ENCODE results near the gene CDK5R1.

The CDK5R1 gene

DNA sequence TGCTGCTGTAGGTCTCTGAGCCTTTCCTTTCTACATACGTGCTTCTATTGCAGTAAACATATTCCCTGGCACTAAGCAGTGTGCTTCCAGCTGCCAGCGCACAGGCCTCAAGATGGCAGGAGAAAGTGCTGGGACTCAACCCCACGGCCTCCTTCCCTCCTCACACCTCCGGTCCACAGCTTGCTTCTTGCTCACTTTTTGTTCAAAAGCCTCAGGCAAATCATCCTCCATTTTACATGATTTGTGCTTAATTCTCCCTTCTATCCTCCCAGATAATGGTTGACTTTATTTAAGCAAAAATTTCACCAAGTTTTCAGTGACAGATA is 5.4 kb downstream of the CDK5R1 start:
- Mint-ChIP-seq H3K9me3 (no peaks in the 10 kb centered on the region), H3K4me3 (no peak overlapping the region), H3K36me3 (ENCODE audit: low read depth) (no peaks in the 10 kb centered on the region), H3K4me1 (ENCODE audit: low read depth) (peaks cover 73% of the 10 kb centered on the region), H3K27me3 (peaks cover 19% of the 10 kb centered on the region), H3K27ac (no peak overlapping the region)
- intact Hi-C loops (cut with micrococcal nuclease), result no loop called here

DNA sequence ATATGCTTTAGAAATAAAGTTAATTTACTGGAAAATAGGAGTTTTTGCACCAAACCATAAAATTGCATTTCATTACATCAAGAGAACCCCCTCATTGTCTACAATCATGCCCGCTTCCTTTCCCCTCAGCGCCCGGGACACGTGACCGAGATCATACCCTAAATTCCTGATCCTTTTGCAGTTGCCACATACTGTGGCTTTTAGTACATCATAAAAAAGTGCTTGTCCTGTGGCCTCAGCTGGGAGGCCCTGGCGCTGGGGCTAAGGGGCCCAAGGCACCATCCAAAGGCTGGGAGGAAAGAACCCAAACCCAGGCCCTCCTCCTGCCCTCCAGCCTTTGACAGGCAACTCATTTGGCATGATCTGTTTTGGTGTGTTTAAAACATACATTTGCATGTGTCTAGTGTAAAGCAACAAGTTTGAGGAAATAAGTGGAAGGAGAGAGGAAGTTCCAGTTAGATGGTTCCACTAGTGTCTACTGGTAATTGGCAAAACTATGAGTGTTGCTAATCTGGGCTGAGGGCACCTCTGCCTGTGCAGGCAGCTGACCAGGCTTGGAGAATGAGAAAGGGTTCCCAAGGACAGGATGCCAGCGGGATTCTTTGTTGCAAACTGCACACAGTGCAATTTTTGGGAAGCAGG is 6.0 kb downstream of the CDK5R1 start:
- no peaks in the 10 kb centered on the region for H3K9me3 Mint-ChIP-seq
- peaks cover 15% of the 10 kb centered on the region for H3K27me3 Mint-ChIP-seq
- no peaks in the 10 kb centered on the region for H3K36me3 Mint-ChIP-seq (ENCODE audit: low read depth)
- H3K4me3 Mint-ChIP-seq, result peak overlapping the region; percentile 47
- peak overlapping the region; percentile 45 for H3K27ac Mint-ChIP-seq
- H3K4me1 Mint-ChIP-seq (ENCODE audit: low read depth), result peaks cover 69% of the 10 kb centered on the region
- intact Hi-C loops (cut with micrococcal nuclease), result no loop called here

DNA sequence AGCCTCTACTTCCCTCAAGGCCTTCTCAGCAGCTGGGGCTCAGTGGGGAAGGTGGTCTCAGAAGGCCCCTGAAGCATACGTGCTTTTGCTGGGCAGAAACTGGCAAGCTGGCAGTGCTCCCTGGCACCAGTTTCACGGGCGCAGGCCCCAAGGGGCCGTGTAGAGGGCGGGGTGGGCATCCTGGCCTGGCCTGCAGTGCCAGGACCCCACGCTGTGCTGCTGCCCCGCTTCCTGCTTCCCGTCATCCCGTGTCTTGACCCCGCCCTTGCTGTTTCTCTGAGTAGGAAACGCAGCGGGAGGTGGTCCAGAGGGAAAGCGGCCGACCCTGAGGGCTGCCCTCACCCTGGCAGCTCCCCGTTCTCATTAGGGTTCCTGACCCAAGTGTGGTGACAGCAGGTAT is 6.8 kb downstream of the CDK5R1 start:
- H3K4me3 Mint-ChIP-seq, result no peak overlapping the region
- H3K4me1 Mint-ChIP-seq (ENCODE audit: low read depth), result peaks cover 61% of the 10 kb centered on the region

GRCh38 chr17:32493976-32494513 is 7.3 kb downstream of the CDK5R1 start:
- no peak overlapping the region for H3K27ac Mint-ChIP-seq
- no peaks in the 10 kb centered on the region for H3K9me3 Mint-ChIP-seq
- no peaks in the 10 kb centered on the region for H3K36me3 Mint-ChIP-seq (ENCODE audit: low read depth)
- H3K27me3 Mint-ChIP-seq, result peaks cover 4% of the 10 kb centered on the region
- H3K4me1 Mint-ChIP-seq (ENCODE audit: low read depth), result peaks cover 56% of the 10 kb centered on the region
- H3K4me3 Mint-ChIP-seq, result peak overlapping the region; percentile 26
- intact Hi-C loops (cut with micrococcal nuclease), result no loop called here

More for the DNA sequence above, 6.8 kb downstream of the CDK5R1 start:
- peaks cover 8% of the 10 kb centered on the region for H3K27me3 Mint-ChIP-seq
- intact Hi-C loops (cut with micrococcal nuclease), result no loop called here
- no peaks in the 10 kb centered on the region for H3K36me3 Mint-ChIP-seq (ENCODE audit: low read depth)
- no peak overlapping the region for H3K27ac Mint-ChIP-seq
- H3K9me3 Mint-ChIP-seq, result no peaks in the 10 kb centered on the region

DNA sequence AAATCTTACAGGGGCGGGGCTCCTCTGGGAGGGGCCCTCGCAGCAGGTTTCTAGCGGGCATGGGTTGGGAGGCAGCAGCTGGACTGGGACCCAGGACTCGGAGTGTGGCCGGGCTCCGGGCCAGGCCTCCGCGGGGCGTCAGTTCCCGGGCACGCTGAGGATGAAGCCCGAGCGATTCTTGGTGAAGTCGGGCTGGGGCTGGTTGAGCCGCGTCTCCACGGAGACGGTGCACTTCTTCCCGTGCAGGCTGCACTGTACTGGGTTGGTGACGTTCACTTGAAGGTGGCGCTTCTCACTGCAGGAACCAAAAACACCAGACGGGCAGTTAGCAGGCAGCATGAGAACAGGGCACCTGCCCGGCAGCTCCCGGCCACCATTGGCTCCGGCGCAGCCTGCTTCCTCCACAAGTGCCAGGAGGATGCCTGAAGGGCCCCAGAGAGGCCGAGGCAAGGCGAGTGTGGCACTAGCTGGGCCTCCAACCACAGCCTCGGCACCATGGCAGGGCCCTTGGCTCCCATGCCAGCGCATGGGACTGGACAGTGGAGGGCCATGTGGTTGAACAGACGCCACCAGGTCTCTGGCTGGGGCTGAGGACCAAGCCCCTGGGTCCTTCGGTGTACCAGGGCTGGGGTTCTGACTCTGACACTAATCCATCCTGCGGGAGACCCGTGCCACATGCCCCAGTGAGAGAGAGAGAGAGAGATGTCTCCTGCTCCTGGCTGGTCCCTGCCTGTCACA is 8.0 kb downstream of the CDK5R1 start:
- H3K27me3 Mint-ChIP-seq, result peaks cover 4% of the 10 kb centered on the region
- intact Hi-C loops (cut with micrococcal nuclease), result no loop called here
- no peak overlapping the region for H3K27ac Mint-ChIP-seq
- no peaks in the 10 kb centered on the region for H3K9me3 Mint-ChIP-seq
- peaks cover 49% of the 10 kb centered on the region for H3K4me1 Mint-ChIP-seq (ENCODE audit: low read depth)
- peak overlapping the region; percentile 26 for H3K4me3 Mint-ChIP-seq
- H3K36me3 Mint-ChIP-seq (ENCODE audit: low read depth), result no peaks in the 10 kb centered on the region

DNA sequence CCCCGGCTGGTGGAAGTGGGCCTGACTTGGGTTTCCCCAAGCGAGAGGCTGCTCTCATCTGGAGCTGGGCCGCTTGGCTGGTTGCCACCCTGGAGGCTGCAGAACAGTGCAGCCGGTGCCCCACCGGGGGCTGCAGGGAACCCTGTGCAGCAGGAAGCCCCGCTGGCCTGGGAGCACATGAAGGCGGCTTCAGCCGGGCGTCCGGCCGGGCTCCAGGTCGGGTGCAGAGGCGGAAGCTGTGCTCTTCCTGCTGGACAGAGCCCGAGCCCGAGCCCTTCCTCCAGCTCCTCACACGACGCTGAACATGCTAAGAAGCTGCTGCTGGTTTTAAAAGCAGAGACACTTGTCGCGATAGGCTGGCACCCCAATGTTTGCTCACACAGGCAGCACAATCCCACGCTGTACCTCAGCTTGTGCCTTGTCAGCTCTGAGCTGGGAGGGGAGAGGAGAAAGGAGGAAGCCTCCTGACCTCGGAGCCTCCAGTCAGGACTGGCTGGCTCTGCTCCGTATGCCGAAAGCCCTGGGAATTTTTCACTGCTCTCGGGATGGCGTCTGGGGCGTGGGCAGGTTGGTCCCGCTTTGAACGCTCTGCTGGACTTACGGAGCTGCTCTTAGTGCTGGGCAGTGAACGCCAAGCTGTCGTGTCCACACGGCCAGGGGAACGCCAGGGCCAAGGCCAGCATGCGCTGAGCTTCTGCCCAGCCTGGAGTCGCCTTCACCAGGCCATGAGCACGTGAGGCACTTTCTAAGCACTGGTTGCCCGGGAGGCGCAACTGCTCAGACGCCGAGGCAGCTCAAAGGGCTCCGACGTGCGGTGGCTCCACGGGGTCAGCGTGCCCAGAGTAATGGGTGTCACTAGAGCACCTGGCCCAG is 8.8 kb downstream of the CDK5R1 start:
- Mint-ChIP-seq H3K36me3 (ENCODE audit: low read depth) (no peaks in the 10 kb centered on the region), H3K9me3 (no peaks in the 10 kb centered on the region), H3K27me3 (peaks cover 4% of the 10 kb centered on the region), H3K4me1 (ENCODE audit: low read depth) (peaks cover 44% of the 10 kb centered on the region), H3K27ac (no peak overlapping the region), H3K4me3 (no peak overlapping the region)
- intact Hi-C loops (cut with micrococcal nuclease), result no loop called here

DNA sequence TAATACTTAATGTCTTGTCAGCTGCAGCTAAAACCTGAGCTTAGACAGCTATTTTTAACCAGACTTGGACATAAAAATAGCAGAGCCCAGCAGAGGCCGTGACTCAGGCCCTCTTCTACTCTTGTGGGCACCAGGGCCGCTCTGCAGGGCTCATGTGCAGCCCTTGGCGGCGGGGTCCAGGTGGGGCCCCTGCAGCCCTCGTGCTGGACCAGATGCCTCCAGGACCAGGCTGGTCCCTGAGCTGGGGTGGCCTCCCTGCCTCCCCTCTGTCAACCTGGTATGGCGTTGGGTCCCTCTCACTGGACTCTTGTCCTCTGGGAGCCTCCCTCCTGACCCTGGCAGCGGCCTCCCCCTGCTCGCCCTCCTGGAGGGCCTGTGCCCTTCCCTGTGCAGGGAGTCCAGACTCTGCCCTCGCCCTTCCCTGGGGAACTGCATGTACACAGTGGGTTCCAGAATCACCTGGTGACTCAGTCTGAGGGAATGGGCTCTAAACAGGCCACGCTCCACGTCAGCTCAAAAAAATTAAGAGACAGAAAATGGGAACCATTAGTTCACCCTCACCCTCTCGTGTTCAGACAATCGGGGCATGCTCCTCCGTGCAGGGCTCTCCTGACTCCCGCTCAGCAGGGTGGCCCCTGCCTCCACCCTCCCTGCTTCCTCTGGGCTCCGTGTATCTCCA is 9.7 kb downstream of the CDK5R1 start:
- no peak overlapping the region for H3K27ac Mint-ChIP-seq
- peaks cover 43% of the 10 kb centered on the region for H3K4me1 Mint-ChIP-seq (ENCODE audit: low read depth)
- no peaks in the 10 kb centered on the region for H3K9me3 Mint-ChIP-seq
- no peaks in the 10 kb centered on the region for H3K36me3 Mint-ChIP-seq (ENCODE audit: low read depth)
- intact Hi-C loops (cut with micrococcal nuclease), result no loop called here
- H3K4me3 Mint-ChIP-seq, result no peak overlapping the region
- H3K27me3 Mint-ChIP-seq, result peaks cover 4% of the 10 kb centered on the region

DNA sequence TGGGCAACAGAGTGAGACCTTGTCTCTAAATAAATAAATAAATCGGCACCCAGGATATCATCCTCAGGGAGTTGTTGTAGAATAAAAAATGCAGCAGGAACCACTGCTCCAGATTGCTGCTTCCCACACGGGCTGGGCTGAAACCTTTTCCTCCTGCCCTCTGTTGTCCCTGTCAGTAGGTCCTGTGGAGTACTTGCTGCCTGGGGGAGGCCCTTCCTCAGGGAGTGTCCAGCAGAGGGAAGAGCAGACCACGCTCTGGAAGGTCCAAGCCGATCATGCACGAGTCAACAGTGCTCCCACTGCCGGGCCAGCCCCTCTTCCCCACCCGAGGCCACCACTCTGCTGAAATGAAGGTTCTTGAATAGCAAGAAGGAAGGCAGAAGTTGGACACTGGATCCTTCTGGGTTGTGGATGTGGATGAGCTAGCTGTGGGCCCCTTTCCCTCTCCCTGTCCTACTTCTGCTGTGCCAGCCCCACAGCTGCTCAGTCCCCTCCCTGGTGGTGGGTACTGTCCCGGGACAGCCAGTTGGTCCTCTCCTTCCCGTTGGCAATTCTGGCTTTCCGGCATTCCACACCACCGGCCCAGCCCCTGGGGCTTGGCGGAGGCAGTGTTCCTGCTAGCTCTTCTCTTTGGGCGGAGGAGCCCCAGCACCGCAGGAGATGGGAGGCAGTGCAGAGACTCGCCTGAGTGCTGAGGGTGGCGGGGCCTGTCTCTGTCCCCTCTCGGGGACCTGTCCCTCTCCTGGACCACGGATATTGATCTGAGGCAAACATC is 10.8 kb downstream of the CDK5R1 start:
- Mint-ChIP-seq H3K27ac (no peak overlapping the region), H3K36me3 (ENCODE audit: low read depth) (no peaks in the 10 kb centered on the region)
- intact Hi-C loops (cut with micrococcal nuclease), result no loop called here

GRCh38 chr17:32498391-32498790 is 11.6 kb downstream of the CDK5R1 start:
- no peaks in the 10 kb centered on the region for H3K36me3 Mint-ChIP-seq (ENCODE audit: low read depth)
- intact Hi-C loops (cut with micrococcal nuclease), result no loop called here
- H3K9me3 Mint-ChIP-seq, result no peaks in the 10 kb centered on the region
- no peak overlapping the region for H3K4me3 Mint-ChIP-seq
- H3K4me1 Mint-ChIP-seq (ENCODE audit: low read depth), result peaks cover 39% of the 10 kb centered on the region
- peaks cover 2% of the 10 kb centered on the region for H3K27me3 Mint-ChIP-seq
- H3K27ac Mint-ChIP-seq, result no peak overlapping the region

More for the DNA sequence above, 10.8 kb downstream of the CDK5R1 start:
- Mint-ChIP-seq H3K4me1 (ENCODE audit: low read depth) (peaks cover 39% of the 10 kb centered on the region), H3K9me3 (no peaks in the 10 kb centered on the region), H3K4me3 (no peak overlapping the region), H3K27me3 (peaks cover 4% of the 10 kb centered on the region)

DNA sequence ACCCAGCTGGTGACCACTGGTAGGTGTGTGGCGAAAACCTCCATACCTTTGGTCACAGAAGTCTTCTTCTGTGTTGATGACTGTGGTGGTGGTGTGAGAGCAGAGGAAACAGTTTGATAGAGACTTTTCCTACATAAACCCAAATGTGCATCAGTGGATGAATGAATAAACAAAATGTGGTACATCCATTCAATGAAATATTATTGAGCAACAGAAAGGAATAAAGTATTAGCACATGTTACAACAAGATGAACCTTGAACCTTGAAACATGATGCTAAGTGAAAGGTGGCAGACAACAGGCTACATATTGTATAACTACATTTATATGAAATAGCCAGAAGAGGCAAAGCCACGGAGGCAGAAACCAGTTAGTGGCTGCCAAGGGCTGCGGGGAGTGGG is 15.2 kb downstream of the CDK5R1 start:
- Mint-ChIP-seq H3K4me3 (no peak overlapping the region), H3K27ac (no peak overlapping the region)

DNA sequence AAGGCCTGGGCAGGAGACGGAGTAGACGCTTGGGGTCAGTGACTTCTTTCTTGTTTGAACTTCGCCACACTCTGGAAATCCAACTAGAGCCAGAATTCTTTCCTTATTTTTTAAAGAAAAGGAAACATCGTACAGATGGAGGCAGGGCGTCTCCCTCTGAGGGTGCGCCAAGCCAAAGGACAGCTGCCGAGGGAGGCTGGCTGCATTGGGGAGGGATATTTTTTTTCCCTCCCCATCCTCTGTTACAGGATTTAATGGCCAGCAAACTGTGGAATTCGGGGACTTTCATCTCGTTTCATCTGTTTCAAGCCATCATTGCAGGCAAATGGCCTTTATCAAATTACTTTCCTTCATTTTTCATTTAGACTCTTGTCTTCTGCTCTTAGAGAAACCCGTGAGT is 15.9 kb downstream of the CDK5R1 start:
- intact Hi-C loops (cut with micrococcal nuclease), result no loop called here
- Mint-ChIP-seq H3K36me3 (ENCODE audit: low read depth) (no peaks in the 10 kb centered on the region), H3K27ac (peak overlapping the region; percentile 82), H3K4me1 (ENCODE audit: low read depth) (peaks cover 47% of the 10 kb centered on the region), H3K4me3 (no peak overlapping the region), H3K27me3 (peaks cover 2% of the 10 kb centered on the region), H3K9me3 (no peaks in the 10 kb centered on the region)

More for the DNA sequence above, 15.2 kb downstream of the CDK5R1 start:
- Mint-ChIP-seq H3K4me1 (ENCODE audit: low read depth) (peaks cover 47% of the 10 kb centered on the region), H3K9me3 (no peaks in the 10 kb centered on the region), H3K27me3 (peaks cover 2% of the 10 kb centered on the region), H3K36me3 (ENCODE audit: low read depth) (no peaks in the 10 kb centered on the region)
- intact Hi-C loops (cut with micrococcal nuclease), result no loop called here

- Mint-ChIP-seq H3K9me3 (no peaks in the 10 kb centered on the region), H3K4me3 (peak overlapping the region; percentile 39), H3K27ac (peak overlapping the region; percentile 82), H3K4me1 (ENCODE audit: low read depth) (peaks cover 47% of the 10 kb centered on the region), H3K27me3 (peaks cover 2% of the 10 kb centered on the region), H3K36me3 (ENCODE audit: low read depth) (no peaks in the 10 kb centered on the region)
- intact Hi-C loops (cut with micrococcal nuclease), result no loop called here
Measured at GRCh38 chr17:32503251-32504165, 16.7 kb downstream of the CDK5R1 start.

All from dendritic cell treated with granulocyte-macrophage colony-stimulating factor and Interleukin-4, amounts not matched to agents 40 ng/mL and 50 ng/mL, for 4 days (primary cell).